HEK293 (cell line): ENCODE data around the gene PARD3.

Experiments
- ZNF658 ChIP-seq: fragments of 450-650 bp; formaldehyde crosslinking; IDR thresholded peaks from 2 replicates; pipeline ENCODE4; 2016; ENCODE audit warnings: missing biosample characterization, missing genetic modification characterization
- TF ChIP-seq, protein P1 (sequence below): fragments of 450-650 bp; formaldehyde crosslinking; IDR thresholded peaks from 2 replicates; pipeline ENCODE4 v1.5.1; 2016; ENCODE audit warnings: missing biosample characterization, missing genetic modification characterization, borderline replicate concordance

DNA sequence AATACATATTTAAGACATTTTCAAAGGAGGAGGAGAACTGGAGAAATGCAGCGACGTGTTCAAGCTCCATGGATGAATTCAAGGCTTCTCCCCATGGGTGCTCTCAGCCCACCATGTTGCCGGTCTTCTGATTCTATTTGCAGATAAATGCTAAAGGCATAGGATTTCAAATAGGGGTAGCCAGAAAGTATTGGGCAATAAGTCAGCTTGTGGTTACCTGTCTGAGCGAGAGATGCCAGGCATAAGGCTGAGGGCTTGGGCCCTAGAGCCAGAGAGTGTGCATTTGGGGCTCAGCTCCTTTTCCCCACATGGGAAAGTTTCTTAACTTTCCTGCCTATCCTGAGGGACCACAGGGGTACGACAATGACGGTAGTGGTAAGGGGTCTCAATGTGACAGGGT is 180.0 kb downstream of the PARD3 start:
- no peak for TF ChIP-seq ZNF658 (tag by site-specific recombination)
- TF ChIP-seq, protein P1, sequence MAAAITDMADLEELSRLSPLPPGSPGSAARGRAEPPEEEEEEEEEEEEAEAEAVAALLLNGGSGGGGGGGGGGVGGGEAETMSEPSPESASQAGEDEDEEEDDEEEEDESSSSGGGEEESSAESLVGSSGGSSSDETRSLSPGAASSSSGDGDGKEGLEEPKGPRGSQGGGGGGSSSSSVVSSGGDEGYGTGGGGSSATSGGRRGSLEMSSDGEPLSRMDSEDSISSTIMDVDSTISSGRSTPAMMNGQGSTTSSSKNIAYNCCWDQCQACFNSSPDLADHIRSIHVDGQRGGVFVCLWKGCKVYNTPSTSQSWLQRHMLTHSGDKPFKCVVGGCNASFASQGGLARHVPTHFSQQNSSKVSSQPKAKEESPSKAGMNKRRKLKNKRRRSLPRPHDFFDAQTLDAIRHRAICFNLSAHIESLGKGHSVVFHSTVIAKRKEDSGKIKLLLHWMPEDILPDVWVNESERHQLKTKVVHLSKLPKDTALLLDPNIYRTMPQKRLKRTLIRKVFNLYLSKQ (tag by site-specific recombination): no peak
